GM12891 (cell line): ENCODE results near the gene COPG1.

Experiments
- PAX5 ChIP-seq: IDR thresholded peaks from 2 replicates; pipeline ENCODE4 v1.6.1; 2011; ENCODE audit warnings: low read length, moderate library complexity, mild to moderate bottlenecking; ENCODE audit not compliant: insufficient read depth, severe bottlenecking
- POLR2A ChIP-seq: IDR thresholded peaks from 2 replicates; pipeline ENCODE4 v1.6.1; 2011; ENCODE audit warnings: low read depth, low read length, control low read depth
- POLR2AphosphoS5 ChIP-seq: IDR thresholded peaks from 2 replicates; pipeline ENCODE4 v1.6.1; 2011; ENCODE audit warnings: low read depth, low read length, control low read depth
- SPI1 ChIP-seq: IDR thresholded peaks from 2 replicates; pipeline ENCODE4 v1.6.1; 2011; ENCODE audit warnings: low read depth, low read length, control low read depth
- TAF1 ChIP-seq: IDR thresholded peaks from 2 replicates; pipeline ENCODE4 v1.6.1; 2011; ENCODE audit warnings: low read depth, low read length, control low read depth

DNA sequence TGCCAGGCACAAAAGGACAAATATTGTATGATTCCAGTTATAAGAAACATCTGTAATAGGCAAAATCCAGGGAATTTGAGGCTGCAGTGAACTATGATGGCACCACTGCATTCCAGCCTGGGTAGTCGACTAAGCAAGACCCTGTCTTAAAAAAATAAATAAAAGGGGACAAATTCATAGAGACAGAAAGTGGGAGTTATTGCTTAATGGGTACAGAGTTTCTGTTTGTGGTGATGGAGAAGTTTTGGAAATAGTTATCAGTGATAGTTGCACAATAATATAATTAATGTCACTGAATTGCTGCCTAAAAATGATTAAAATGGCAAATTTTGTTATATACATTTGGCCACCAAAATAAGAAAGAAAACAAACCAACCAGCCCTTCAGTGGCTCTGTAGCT lies 38.1 kb upstream of the COPG1 start:
- TF ChIP-seq POLR2AphosphoS5: no peak
- no peak for TF ChIP-seq POLR2A
- TF ChIP-seq SPI1: no peak
- TF ChIP-seq TAF1: no peak
- TF ChIP-seq PAX5: no peak
